Parathyroid adenoma (tissue), 2 donors: ENCODE measurements around the gene OR2L3.

Experiments used
- H2AFZ ChIP-seq: fragments of 300-600 bp; sonication (generic); one replicate; pipeline ENCODE4 v1.7.0; 2017; ENCODE audit warnings: antibody characterized with exemption, mild to moderate bottlenecking
- H3K27ac ChIP-seq: fragments of 300-600 bp; sonication (generic); one replicate; pipeline ENCODE4 v1.7.0; 2017
- H3K27me3 ChIP-seq: fragments of 300-600 bp; sonication (generic); one replicate; pipeline ENCODE4 v1.7.0; 2017; ENCODE audit warnings: low read length; ENCODE audit not compliant: control insufficient read depth, insufficient read depth
- H3K36me3 ChIP-seq: fragments of 300-600 bp; sonication (generic); one replicate; pipeline ENCODE4 v1.7.0; 2017; ENCODE audit warnings: low read length; ENCODE audit not compliant: control insufficient read depth, insufficient read depth
- H3K4me1 ChIP-seq: fragments of 300-600 bp; sonication (generic); one replicate; pipeline ENCODE4 v1.7.0; 2017; ENCODE audit warnings: control low read depth
- H3K4me2 ChIP-seq: fragments of 300-600 bp; sonication (generic); one replicate; pipeline ENCODE4 v1.7.0; 2017; ENCODE audit warnings: low read length
- H3K4me3 ChIP-seq: fragments of 300-600 bp; sonication (generic); one replicate; pipeline ENCODE4 v1.7.0; 2017; ENCODE audit warnings: low read depth, low read length
- H3K79me2 ChIP-seq: fragments of 300-600 bp; sonication (generic); one replicate; pipeline ENCODE4 v1.7.0; 2017; ENCODE audit warnings: control low read depth
- H3K9ac ChIP-seq: fragments of 300-600 bp; sonication (generic); one replicate; pipeline ENCODE4 v1.7.0; 2017; ENCODE audit warnings: mild to moderate bottlenecking
- H3K9me3 ChIP-seq: fragments of 300-600 bp; sonication (generic); one replicate; pipeline ENCODE4 v1.7.0; 2017; ENCODE audit warnings: low read length; ENCODE audit not compliant: control insufficient read depth
- CTCF ChIP-seq: fragments of 300-600 bp; sonication (generic); IDR thresholded peaks from one replicate; pipeline ENCODE4 v1.7.0; 2017; ENCODE audit warnings: antibody characterized with exemption, mild to moderate bottlenecking
- donor health status: primary hyperparathyroidism.

OR2L3 gene

GRCh38 chr1:248046536-248046935 is at the start of gene OR2L3:
OR2L3 (plus strand) TSS chr1:248046836; CDS start chr1:248060682, 13,846 bp downstream.
- Histone ChIP-seq H3K79me2 (no peaks in the 10 kb centered on the region), H3K27me3 (no peaks in the 10 kb centered on the region)
- no peak for TF ChIP-seq CTCF

GRCh38 chr1:247998811-247999210 is 47.8 kb upstream of the OR2L3 start:
- TF ChIP-seq CTCF: no peak
- Histone ChIP-seq H3K27me3 (no peaks in the 10 kb centered on the region), H3K27ac (no peak overlapping the region), H3K4me1 (no peaks in the 10 kb centered on the region), H3K36me3 (no peaks in the 10 kb centered on the region), H2AFZ (no peak overlapping the region), H3K9ac (no peak overlapping the region), H3K9me3 (no peaks in the 10 kb centered on the region), H3K79me2 (no peaks in the 10 kb centered on the region), H3K4me3 (no peak overlapping the region), H3K4me2 (no peak overlapping the region)

More at GRCh38 chr1:248046536-248046935, at the start of gene OR2L3:
- Histone ChIP-seq H3K27ac (no peak within 1 kb of the TSS), H3K4me3 (no peak within 1 kb of the TSS), H3K4me2 (no peak within 1 kb of the TSS), H3K4me1 (no peaks in the 10 kb centered on the region), H2AFZ (no peak within 1 kb of the TSS), H3K36me3 (no peaks in the 10 kb centered on the region), H3K9ac (no peak within 1 kb of the TSS), H3K9me3 (no peaks in the 10 kb centered on the region)

GRCh38 chr1:248000169-248000568 is 46.5 kb upstream of the OR2L3 start:
- Histone ChIP-seq H3K79me2 (no peaks in the 10 kb centered on the region), H3K4me1 (no peaks in the 10 kb centered on the region), H2AFZ (no peak overlapping the region), H3K27me3 (no peaks in the 10 kb centered on the region), H3K36me3 (no peaks in the 10 kb centered on the region), H3K9me3 (no peaks in the 10 kb centered on the region), H3K4me3 (no peak overlapping the region), H3K9ac (no peak overlapping the region), H3K27ac (no peak overlapping the region), H3K4me2 (no peak overlapping the region)
- no peak for TF ChIP-seq CTCF

- H3K9ac ChIP-seq: no peak overlapping the region
- H2AFZ ChIP-seq: no peak overlapping the region
- no peaks in the 10 kb centered on the region for H3K27me3 ChIP-seq
- no peaks in the 10 kb centered on the region for H3K4me1 ChIP-seq
- H3K9me3 ChIP-seq: no peaks in the 10 kb centered on the region
- H3K4me3 ChIP-seq: no peak overlapping the region
- no peak for TF ChIP-seq CTCF
- H3K36me3 ChIP-seq: no peaks in the 10 kb centered on the region
- no peaks in the 10 kb centered on the region for H3K79me2 ChIP-seq
- H3K4me2 ChIP-seq: no peak overlapping the region
- no peak overlapping the region for H3K27ac ChIP-seq
Observed at GRCh38 chr1:248007778-248008177, 38.9 kb upstream of the OR2L3 start.

GRCh38 chr1:248009681-248010080 is 37.0 kb upstream of the OR2L3 start:
- no peak overlapping the region for H3K27ac ChIP-seq
- no peaks in the 10 kb centered on the region for H3K36me3 ChIP-seq
- H3K79me2 ChIP-seq: no peaks in the 10 kb centered on the region
- no peaks in the 10 kb centered on the region for H3K9me3 ChIP-seq
- H3K4me3 ChIP-seq: no peak overlapping the region
- no peak for TF ChIP-seq CTCF
- H3K9ac ChIP-seq: no peak overlapping the region
- no peaks in the 10 kb centered on the region for H3K27me3 ChIP-seq
- no peaks in the 10 kb centered on the region for H3K4me1 ChIP-seq
- H2AFZ ChIP-seq: no peak overlapping the region
- no peak overlapping the region for H3K4me2 ChIP-seq
